GM23248 (cell line): Measurements from ENCODE around the gene KRTAP5-1. TPM values are rescaled to one million over a fixed set of nuclear protein-coding genes. Genes with fewer than 3 reads are reported as not detected.

Experiments
- DNase-seq: peaks from one replicate; pipeline ENCODE4 v3.0.0-alpha.2; 2015
- H2AFZ ChIP-seq: fragments of 200-600 bp; sonication (generic); 2 replicates; pipeline ENCODE4 v1.6.1; 2016; ENCODE audit warnings: antibody characterized with exemption
- H3F3A ChIP-seq: fragments of 200-600 bp; sonication (generic); 2 replicates; pipeline ENCODE4 v1.6.1; 2016; ENCODE audit warnings: mild to moderate bottlenecking, antibody characterized with exemption, mixed run types; ENCODE audit not compliant: insufficient read depth
- H3K27ac ChIP-seq: fragments of 200-600 bp; sonication (generic); 2 replicates; pipeline ENCODE4 v1.5.1; 2016; ENCODE audit warnings: mild to moderate bottlenecking
- H3K27me3 ChIP-seq: fragments of 200-600 bp; sonication (generic); replicated peaks from 2 replicates; pipeline ENCODE4 v1.6.1; 2016; ENCODE audit warnings: mild to moderate bottlenecking; ENCODE audit not compliant: insufficient read depth
- H3K36me3 ChIP-seq: fragments of 200-600 bp; sonication (generic); 2 replicates; pipeline ENCODE4 v1.6.1; 2016; ENCODE audit warnings: low read depth, mild to moderate bottlenecking
- H3K4me1 ChIP-seq: fragments of 200-600 bp; sonication (generic); 2 replicates; pipeline ENCODE4 v1.6.1; 2016; ENCODE audit warnings: mild to moderate bottlenecking; ENCODE audit not compliant: insufficient read depth
- H3K4me2 ChIP-seq: fragments of 200-600 bp; sonication (generic); one replicate; pipeline ENCODE4 v1.6.1; 2016; ENCODE audit warnings: mild to moderate bottlenecking; ENCODE audit not compliant: unreplicated experiment
- H3K4me3 ChIP-seq: fragments of 200-600 bp; sonication (generic); 2 replicates; pipeline ENCODE4 v1.5.1; 2016; ENCODE audit warnings: mild to moderate bottlenecking
- H3K79me2 ChIP-seq: fragments of 200-600 bp; sonication (generic); 2 replicates; pipeline ENCODE4 v1.6.1; 2016; ENCODE audit warnings: mild to moderate bottlenecking; ENCODE audit not compliant: insufficient read depth
- H3K9ac ChIP-seq: fragments of 200-600 bp; sonication (generic); 2 replicates; pipeline ENCODE4 v1.6.1; 2016; ENCODE audit warnings: mild to moderate bottlenecking
- H3K9me2 ChIP-seq: fragments of 200-600 bp; sonication (generic); 2 replicates; pipeline ENCODE4 v1.6.1; 2016; ENCODE audit warnings: mixed run types, mild to moderate bottlenecking, moderate library complexity; ENCODE audit not compliant: insufficient read depth
- H3K9me3 ChIP-seq: fragments of 200-600 bp; sonication (generic); one replicate; pipeline ENCODE4 v1.6.1; 2017; ENCODE audit warnings: low read depth
- H4K20me1 ChIP-seq: fragments of 200-600 bp; sonication (generic); 2 replicates; pipeline ENCODE4 v1.6.0; 2016; ENCODE audit not compliant: insufficient read depth
- EZH2 ChIP-seq: fragments of 200-600 bp; sonication (generic); IDR thresholded peaks from 2 replicates; pipeline ENCODE4 v1.6.1; 2018; ENCODE audit warnings: antibody characterized with exemption, mild to moderate bottlenecking; ENCODE audit not compliant: insufficient read depth, poor library complexity, severe bottlenecking
- EZH2phosphoT487 ChIP-seq: fragments of 200-600 bp; sonication (generic); IDR thresholded peaks from 2 replicates; pipeline ENCODE4 v1.6.1; 2018; ENCODE audit warnings: antibody characterized with exemption, moderate library complexity, mild to moderate bottlenecking, low read depth; ENCODE audit not compliant: insufficient read depth
- WGBS, 2 experiments: methylation state at CpG; one replicate each; pipeline ENCODE4 v1.1.6; 2015 to 2017; ENCODE audit warnings: low lambda C conversion rate in 2 of 2, low coverage in 1 of 2; ENCODE audit errors: missing lambda C conversion rate in 2 of 2; 5-methylcytosine and 5-hydroxymethylcytosine counted together
- in situ Hi-C: fragments of 300-500 bp; cut with MboI; formaldehyde crosslinking; loops from 2 replicates; pipeline ENCODE4 v1.15.0; 2020
- polyA plus RNA-seq: library from polyadenylated mRNA; unstranded; fragments of >200 nt; fragmentation: Nextera tagmentation; extraction: Ambion mirVana; gene quantifications from 2 replicates; pipeline ENCODE4 v1.2.1, GENCODE V29; 2016
- total RNA-seq: library from RNA; depleted of rRNA; stranded (reverse); fragments of >200 nt; shearing (Covaris generic); gene quantifications from 2 replicates; pipeline ENCODE4 v1.2.3, GENCODE V29; 2014

Gene KRTAP5-1
- total and polyA plus RNA-seq, 2 experiments from 2014 or later, result not detected

DNA sequence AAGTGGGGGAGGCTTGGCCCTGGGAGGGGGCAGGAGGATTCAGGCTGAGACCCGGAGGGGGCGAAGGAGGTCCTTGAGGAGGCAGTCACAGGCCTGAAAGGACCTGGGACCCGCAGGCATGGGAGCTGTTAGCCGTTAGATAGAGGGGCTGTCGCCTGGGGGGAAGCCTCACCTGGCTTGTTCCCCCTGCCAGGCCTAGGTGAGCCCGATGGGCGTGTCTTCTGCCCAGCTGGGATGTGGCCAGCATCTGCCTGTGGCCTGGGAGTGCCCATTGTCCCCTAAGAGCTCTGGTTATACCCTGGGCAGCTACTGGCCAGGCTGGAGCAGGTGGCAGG is 11.2 kb downstream of the KRTAP5-1 start:
- Histone ChIP-seq H3K4me1 (no peaks in the 10 kb centered on the region), H3K4me3 (no peak overlapping the region), H2AFZ (no peak overlapping the region), H3K9me2 (no peaks in the 10 kb centered on the region), H3K79me2 (no peaks in the 10 kb centered on the region), H3K27me3 (peaks cover 21% of the 10 kb centered on the region), H4K20me1 (no peaks in the 10 kb centered on the region), H3F3A (0 out of 2 replicates have a peak, but pooled peaks cover 3% of the 10 kb centered on the region), H3K36me3 (no peaks in the 10 kb centered on the region), H3K27ac (no peak overlapping the region), H3K9me3 (no peaks in the 10 kb centered on the region), H3K9ac (no peak overlapping the region), H3K4me2 (no peak overlapping the region)
- in situ Hi-C loops, result no loop called here
- 7% methylated on average over 7 of the region's 7 CpGs for WGBS, 2 experiments
- DNase-seq, result no peak
- TF ChIP-seq EZH2 (no peak), EZH2phosphoT487 (no peak)

DNA sequence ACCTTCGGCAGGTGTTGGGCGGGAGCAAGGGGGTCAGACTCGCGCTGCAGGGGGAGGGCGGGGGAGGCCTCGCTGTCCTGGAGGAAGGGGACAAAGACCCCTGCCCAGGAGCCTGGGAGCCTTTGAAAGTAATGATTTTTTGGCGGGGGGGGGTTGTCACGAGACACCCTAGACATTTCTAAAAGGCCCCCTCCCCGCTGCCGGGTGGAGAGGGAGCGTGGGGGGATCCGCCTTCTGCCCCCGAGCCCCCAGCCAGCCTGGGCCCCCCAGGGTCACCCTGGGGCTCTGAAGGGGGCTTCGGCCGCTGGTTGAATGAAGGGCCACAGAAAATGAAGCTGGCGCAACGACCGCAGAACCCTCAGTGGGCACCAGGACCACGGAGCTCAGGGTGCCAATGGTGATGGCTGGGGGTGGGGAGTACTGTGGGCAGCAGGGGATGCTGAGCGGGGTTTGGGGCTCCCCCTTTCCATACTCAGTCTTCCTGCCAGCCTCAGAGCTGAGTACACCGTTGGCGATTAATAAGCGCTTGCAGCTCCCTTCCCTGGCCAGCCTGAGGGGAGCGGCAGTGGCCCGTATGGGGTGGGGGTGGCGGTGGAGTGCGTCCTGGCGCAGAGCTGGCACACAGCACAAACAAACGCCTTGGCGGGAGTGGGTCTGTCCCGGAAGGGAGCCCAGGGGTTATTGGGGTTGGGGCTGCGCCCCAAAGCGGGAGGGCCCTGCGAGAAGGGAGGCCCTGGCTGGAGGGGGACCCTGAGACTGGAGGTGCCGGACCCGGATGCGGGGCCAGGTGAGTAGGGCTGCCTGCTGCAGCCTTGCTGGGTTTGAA is 11.8 kb downstream of the KRTAP5-1 start:
- Histone ChIP-seq H4K20me1 (no peaks in the 10 kb centered on the region), H3K36me3 (no peaks in the 10 kb centered on the region), H3F3A (0 out of 2 replicates have a peak, but pooled peaks cover 3% of the 10 kb centered on the region), H2AFZ (no peak overlapping the region), H3K9me3 (no peaks in the 10 kb centered on the region), H3K9ac (no peak overlapping the region), H3K27me3 (peaks cover 21% of the 10 kb centered on the region), H3K79me2 (no peaks in the 10 kb centered on the region), H3K4me2 (no peak overlapping the region), H3K4me3 (no peak overlapping the region), H3K9me2 (no peaks in the 10 kb centered on the region), H3K27ac (no peak overlapping the region), H3K4me1 (no peaks in the 10 kb centered on the region)
- DNase-seq, result no peak
- in situ Hi-C loops, result no loop called here
- WGBS, 2 experiments, result 2 to 3% methylated on average over 25 to 30 of the region's 37 CpGs
- TF ChIP-seq EZH2, result peak; percentile 47
- TF ChIP-seq EZH2phosphoT487, result no peak

DNA sequence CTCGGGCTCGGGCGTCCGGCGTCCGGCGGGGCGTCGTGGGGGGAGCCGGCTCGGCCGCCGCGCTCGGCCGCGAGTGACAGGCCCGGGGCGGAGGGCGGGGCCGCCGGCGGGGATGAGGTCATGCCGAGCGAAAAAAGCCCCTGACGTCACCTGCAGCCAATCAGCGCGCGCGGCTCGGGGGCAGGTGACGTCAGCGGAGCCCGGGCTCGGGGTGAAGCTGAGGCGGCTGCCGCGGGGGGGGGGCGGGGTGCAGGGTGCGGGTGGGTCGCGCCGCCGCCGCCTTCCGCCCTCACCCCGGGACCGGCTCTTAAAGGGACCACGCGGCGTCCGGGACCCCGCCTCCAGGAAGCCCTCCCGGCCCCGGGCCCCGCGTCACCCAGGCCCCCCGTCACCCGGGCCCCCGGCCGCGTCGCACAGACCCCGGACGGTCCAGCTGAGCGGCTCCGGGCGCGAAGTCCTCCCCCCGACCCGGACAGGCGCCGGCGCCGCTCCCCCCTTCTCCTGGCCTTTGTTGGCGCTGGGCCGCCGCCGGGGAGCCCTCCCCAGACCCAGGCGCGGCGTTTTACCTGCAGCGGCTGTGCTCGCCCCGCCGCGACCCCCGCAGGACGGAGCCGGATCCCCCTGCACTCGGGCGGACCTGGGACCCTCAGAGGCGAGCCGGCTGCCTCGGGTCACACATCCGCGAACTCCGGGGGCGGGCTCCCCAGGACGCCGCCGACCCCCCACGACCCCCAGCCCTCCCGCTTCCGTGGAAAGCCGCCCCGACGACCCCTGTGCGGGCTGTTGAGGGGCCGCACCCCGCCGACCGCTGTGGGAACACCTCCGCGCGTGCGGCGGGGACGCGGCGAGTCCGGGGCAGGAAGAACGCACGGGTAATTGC is 12.6 kb downstream of the KRTAP5-1 start, which contains the start of gene DUSP8:
DUSP8 (minus strand) TSS at position 75 of the 880 bp plus-strand sequence. CDS start 6,445 bp downstream, outside the sequence.
- no peak within 1 kb of the TSS for H3K27ac ChIP-seq
- H3K27me3 ChIP-seq, result peaks cover 21% of the 10 kb centered on the region
- 0 out of 2 replicates have a peak, but pooled peaks cover 3% of the 10 kb centered on the region for H3F3A ChIP-seq
- no peaks in the 10 kb centered on the region for H3K4me1 ChIP-seq
- DNase-seq, result peak; percentile 93
- in situ Hi-C loops, result no loop called here
- peak within 1 kb of the TSS; percentile 13; the same call in 1 of the 2 replicates for H3K9ac ChIP-seq
- no peaks in the 10 kb centered on the region for H3K9me2 ChIP-seq
- WGBS, 2 experiments, result 2 to 4% methylated on average over 15 to 82 of the region's 124 CpGs
- H3K9me3 ChIP-seq, result no peaks in the 10 kb centered on the region
- H3K4me2 ChIP-seq, result peak within 1 kb of the TSS; percentile 51
- TF ChIP-seq EZH2 (peak; percentile 97), EZH2phosphoT487 (0 out of 2 replicates have a peak, but pooled peaks have one; percentile 53)
- no peaks in the 10 kb centered on the region for H4K20me1 ChIP-seq
- H3K79me2 ChIP-seq, result no peaks in the 10 kb centered on the region
- no peak within 1 kb of the TSS for H2AFZ ChIP-seq
- H3K4me3 ChIP-seq, result peak within 1 kb of the TSS; percentile 45
- H3K36me3 ChIP-seq, result no peaks in the 10 kb centered on the region

DNA sequence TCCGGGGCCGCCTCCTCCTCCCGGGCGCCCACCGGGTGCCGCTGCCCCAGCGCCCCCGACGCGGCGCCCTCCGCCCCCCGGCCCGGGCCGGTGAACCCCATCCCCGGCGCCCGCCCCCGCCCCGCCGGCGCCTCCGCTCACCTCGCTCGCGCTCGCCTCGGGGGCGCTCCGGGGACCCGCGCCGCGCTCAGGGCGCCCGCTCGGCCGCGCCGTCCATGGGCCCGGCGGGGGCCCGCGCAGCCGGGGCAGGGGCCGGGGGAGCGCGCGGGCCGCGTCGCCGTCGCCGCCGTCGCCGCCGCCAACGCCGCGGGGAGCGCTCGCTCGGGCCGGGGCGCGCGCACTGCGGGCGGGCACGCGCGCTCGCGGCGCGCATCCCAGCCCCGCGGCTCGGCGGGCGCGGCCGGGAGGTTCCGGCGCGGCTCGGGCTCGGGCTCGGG is 13.3 kb downstream of the KRTAP5-1 start:
- Histone ChIP-seq H3K79me2 (no peaks in the 10 kb centered on the region), H3K27me3 (peaks cover 21% of the 10 kb centered on the region), H3K4me1 (no peaks in the 10 kb centered on the region), H3K4me2 (no peak overlapping the region), H3K9me3 (no peaks in the 10 kb centered on the region), H3F3A (0 out of 2 replicates have a peak, but pooled peaks cover 3% of the 10 kb centered on the region), H3K4me3 (no peak overlapping the region), H3K27ac (no peak overlapping the region), H2AFZ (no peak overlapping the region), H4K20me1 (no peaks in the 10 kb centered on the region), H3K9me2 (no peaks in the 10 kb centered on the region), H3K9ac (no peak overlapping the region), H3K36me3 (no peaks in the 10 kb centered on the region)
- in situ Hi-C loops, result no loop called here
- 2% methylated on average over 69 of the region's 91 CpGs; no CpG with 5 or more reads in 1 of the 2 experiments for WGBS, 2 experiments
- no peak for DNase-seq
- TF ChIP-seq EZH2phosphoT487 (no peak), EZH2 (no peak)
